Measurements from ENCODE around the gene LEP. TPM values are rescaled to one million over a fixed set of nuclear protein-coding genes. Genes with fewer than 3 reads are reported as not detected.

Gene LEP
- total RNA-seq, 5 donors from 2014 or later (not counting 1 experiment from before 2014, with no cell fraction given): not detected

- CTCF ChIA-PET: no interaction called here
- WGBS (ENCODE audit: insufficient coverage): 93% methylated on average over 3 of the region's 10 CpGs
- ATAC-seq (replicated peaks in 1 of 4): no peak
Measured at GRCh38 chr7:128302139-128302538, 61.1 kb downstream of the LEP start.

GRCh38 chr7:128303133-128303532 lies 62.1 kb downstream of the LEP start:
- no peak overlapping the region for H3K4me3 Mint-ChIP-seq
- H3K36me3 Mint-ChIP-seq: peaks cover 38% of the 10 kb centered on the region
- peaks cover 9 to 35% of the 10 kb centered on the region in 2 donors for H3K36me3 ChIP-seq (ENCODE audit: control insufficient read depth in 2 of 2, extremely low read depth in 1 of 2, insufficient read depth in 1 of 2, low read length in 1 of 2)
- WGBS (ENCODE audit: insufficient coverage): 94% methylated on average over 2 of the region's 2 CpGs
- H3K4me3 ChIP-seq (ENCODE audit: control insufficient read depth in 1 of 2, extremely low read depth in 1 of 2, low read length in 1 of 2): no peak overlapping the region
- no peaks in the 10 kb centered on the region for H3K27me3 Mint-ChIP-seq
- H3K27ac Mint-ChIP-seq: no peak overlapping the region
- ATAC-seq (replicated peaks in 1 of 4) (no peak), DNase-seq (no peak)
- no peaks in the 10 kb centered on the region for H3K9me3 Mint-ChIP-seq
- no peak overlapping the region for H3K27ac ChIP-seq (ENCODE audit: low read length)
- ChIA-PET POLR2A (no interaction called here), CTCF (no interaction called here)
- H3K27me3 ChIP-seq (replicated peaks in 1 of 2; ENCODE audit: control insufficient read depth in 2 of 2, extremely low read depth in 1 of 2, insufficient read depth in 2 of 2, low read length in 1 of 2): no peaks in the 10 kb centered on the region
- H3K4me1 Mint-ChIP-seq: no peaks in the 10 kb centered on the region
- no peaks in the 10 kb centered on the region for H3K9me3 ChIP-seq
- H3K4me1 ChIP-seq (ENCODE audit: control insufficient read depth in 1 of 2, extremely low read depth in 1 of 2, insufficient read depth in 2 of 2, low read length in 2 of 2): no peaks in the 10 kb centered on the region

More at GRCh38 chr7:128302139-128302538, 61.1 kb downstream of the LEP start:
- H3K36me3 ChIP-seq (ENCODE audit: control insufficient read depth in 2 of 2, extremely low read depth in 1 of 2, insufficient read depth in 1 of 2, low read length in 1 of 2): peaks cover 9 to 27% of the 10 kb centered on the region in 2 donors
- H3K4me3 Mint-ChIP-seq: no peak overlapping the region
- no peak overlapping the region for H3K27ac ChIP-seq (ENCODE audit: low read length)
- no peaks in the 10 kb centered on the region for H3K27me3 ChIP-seq (replicated peaks in 1 of 2; ENCODE audit: control insufficient read depth in 2 of 2, extremely low read depth in 1 of 2, insufficient read depth in 2 of 2, low read length in 1 of 2)
- H3K4me1 Mint-ChIP-seq: no peaks in the 10 kb centered on the region
- no peak overlapping the region for H3K27ac Mint-ChIP-seq
- H3K9me3 Mint-ChIP-seq: no peaks in the 10 kb centered on the region
- no peaks in the 10 kb centered on the region for H3K9me3 ChIP-seq
- DNase-seq: no peak
- H3K27me3 Mint-ChIP-seq: no peaks in the 10 kb centered on the region
- POLR2A ChIA-PET: no interaction called here
- H3K4me3 ChIP-seq (ENCODE audit: control insufficient read depth in 1 of 2, extremely low read depth in 1 of 2, low read length in 1 of 2): no peak overlapping the region
- no peaks in the 10 kb centered on the region for H3K4me1 ChIP-seq (ENCODE audit: control insufficient read depth in 1 of 2, extremely low read depth in 1 of 2, insufficient read depth in 2 of 2, low read length in 2 of 2)
- H3K36me3 Mint-ChIP-seq: peaks cover 30% of the 10 kb centered on the region

- ATAC-seq (replicated peaks in 1 of 4) (no peak), DNase-seq (no peak)
- H3K4me1 ChIP-seq (ENCODE audit: control insufficient read depth in 1 of 2, extremely low read depth in 1 of 2, insufficient read depth in 2 of 2, low read length in 2 of 2): no peaks in the 10 kb centered on the region
- peaks cover 9 to 40% of the 10 kb centered on the region in 2 donors for H3K36me3 ChIP-seq (ENCODE audit: control insufficient read depth in 2 of 2, extremely low read depth in 1 of 2, insufficient read depth in 1 of 2, low read length in 1 of 2)
- H3K9me3 Mint-ChIP-seq: no peaks in the 10 kb centered on the region
- H3K4me1 Mint-ChIP-seq: no peaks in the 10 kb centered on the region
- no peak overlapping the region for H3K4me3 ChIP-seq (ENCODE audit: control insufficient read depth in 1 of 2, extremely low read depth in 1 of 2, low read length in 1 of 2)
- 100% methylated on average over 2 of the region's 5 CpGs for WGBS (ENCODE audit: insufficient coverage)
- peaks cover 40% of the 10 kb centered on the region for H3K36me3 Mint-ChIP-seq
- ChIA-PET CTCF (no interaction called here), POLR2A (no interaction called here)
- H3K27me3 ChIP-seq (replicated peaks in 1 of 2; ENCODE audit: control insufficient read depth in 2 of 2, extremely low read depth in 1 of 2, insufficient read depth in 2 of 2, low read length in 1 of 2): no peaks in the 10 kb centered on the region
- H3K27ac Mint-ChIP-seq: no peak overlapping the region
- no peak overlapping the region for H3K27ac ChIP-seq (ENCODE audit: low read length)
- no peaks in the 10 kb centered on the region for H3K9me3 ChIP-seq
- no peaks in the 10 kb centered on the region for H3K27me3 Mint-ChIP-seq
- no peak overlapping the region for H3K4me3 Mint-ChIP-seq
Measured at GRCh38 chr7:128303643-128304042, 62.6 kb downstream of the LEP start.

GRCh38 chr7:128304212-128304611 lies 63.1 kb downstream of the LEP start:
- Histone ChIP-seq H3K4me3 (ENCODE audit: control insufficient read depth in 1 of 2, extremely low read depth in 1 of 2, low read length in 1 of 2) (no peak overlapping the region), H3K27me3 (replicated peaks in 1 of 2; ENCODE audit: control insufficient read depth in 2 of 2, extremely low read depth in 1 of 2, insufficient read depth in 2 of 2, low read length in 1 of 2) (no peaks in the 10 kb centered on the region), H3K4me1 (ENCODE audit: control insufficient read depth in 1 of 2, extremely low read depth in 1 of 2, insufficient read depth in 2 of 2, low read length in 2 of 2) (no peaks in the 10 kb centered on the region), H3K36me3 (ENCODE audit: control insufficient read depth in 2 of 2, extremely low read depth in 1 of 2, insufficient read depth in 1 of 2, low read length in 1 of 2) (peaks cover 9 to 44% of the 10 kb centered on the region in 2 donors), H3K27ac (ENCODE audit: low read length) (no peak overlapping the region), H3K9me3 (no peaks in the 10 kb centered on the region)
- no CpG with 5 or more reads among the region's 1 CpG for whole genome bisulfite sequencing (ENCODE audit: insufficient coverage)
- Mint-ChIP-seq H3K9me3 (no peaks in the 10 kb centered on the region), H3K27ac (no peak overlapping the region), H3K4me1 (no peaks in the 10 kb centered on the region), H3K27me3 (no peaks in the 10 kb centered on the region), H3K4me3 (no peak overlapping the region), H3K36me3 (peaks cover 44% of the 10 kb centered on the region)
- no peak for DNase-seq
- no peak for ATAC-seq (replicated peaks in 1 of 4)
- ChIA-PET POLR2A (no interaction called here), CTCF (interaction anchor here in 1 of 2 donors (0.7 kb wide), 1 partner anchor 540 kb away, joined by 8 read pairs; no protein-coding TSS in a partner anchor)

GRCh38 chr7:128307061-128307460 lies 66.0 kb downstream of the LEP start:
- CTCF ChIA-PET: no interaction called here
- peak overlapping the region in 1 of 2 donors; percentile 25 for H3K27ac Mint-ChIP-seq
- H3K36me3 Mint-ChIP-seq: peaks cover 65% of the 10 kb centered on the region

More at GRCh38 chr7:128307061-128307460, 66.0 kb downstream of the LEP start:
- Histone ChIP-seq H3K4me1 (ENCODE audit: control insufficient read depth in 1 of 2, extremely low read depth in 1 of 2, insufficient read depth in 2 of 2, low read length in 2 of 2) (no peaks in the 10 kb centered on the region), H3K4me3 (ENCODE audit: control insufficient read depth in 1 of 2, extremely low read depth in 1 of 2, low read length in 1 of 2) (no peak overlapping the region), H3K9me3 (no peaks in the 10 kb centered on the region), H3K36me3 (ENCODE audit: control insufficient read depth in 2 of 2, extremely low read depth in 1 of 2, insufficient read depth in 1 of 2, low read length in 1 of 2) (peaks cover 22 to 67% of the 10 kb centered on the region in 2 donors), H3K27ac (ENCODE audit: low read length) (no peak overlapping the region), H3K27me3 (replicated peaks in 1 of 2; ENCODE audit: control insufficient read depth in 2 of 2, extremely low read depth in 1 of 2, insufficient read depth in 2 of 2, low read length in 1 of 2) (no peaks in the 10 kb centered on the region)
- Mint-ChIP-seq H3K4me1 (peaks cover 0 to 4% (median 0%) of the 10 kb centered on the region in 3 donors), H3K4me3 (no peak overlapping the region), H3K27me3 (no peaks in the 10 kb centered on the region), H3K9me3 (no peaks in the 10 kb centered on the region)
- DNase-seq (no peak), ATAC-seq (replicated peaks in 1 of 4) (no peak)
- 100% methylated on average over 1 of the region's 2 CpGs for WGBS (ENCODE audit: insufficient coverage)
- POLR2A ChIA-PET: no interaction called here

Other genes with a start within 250 kb of the LEP start
- under 1 TPM in 3 of 5 donors, not detected in 2; 0.07 to 0.77 (median 0.18) TPM for gene LRRC4, start 209.8 kb upstream of the LEP start, total RNA-seq
- gene RBM28, start 102.6 kb downstream of the LEP start, total RNA-seq: 10 to 100 TPM; 27.3 to 54.3 (median 41.9) TPM
- gene PRRT4, start 120.4 kb downstream of the LEP start, total RNA-seq: 1 to 10 TPM in 1 of 5 donors, under 1 TPM in 4; 0.15 to 1.1 (median 0.65) TPM
- gene IMPDH1, start 168.7 kb downstream of the LEP start, total RNA-seq: 10 to 100 TPM; 39.9 to 73.3 (median 65.6) TPM
- 1 to 10 TPM; 2.0 to 4.8 (median 3.3) TPM for gene HILPDA, start 214.6 kb downstream of the LEP start, total RNA-seq
- 10 to 100 TPM; 17.7 to 29.9 (median 26.1) TPM for gene METTL2B, start 235.5 kb downstream of the LEP start, total RNA-seq